Esophagus mucosa (tissue), 1 donor: Measurements from ENCODE around the gene TBX19. TPM values are rescaled to one million over a fixed set of nuclear protein-coding genes. Genes with fewer than 3 reads are reported as not detected.

Experiments used
- ATAC-seq: fragments of 200-7000 bp; cut with Tn5 transposase; one replicate; pipeline ENCODE4 v1.9.1; 2020
- total RNA-seq: library from RNA; stranded (reverse); gene quantifications from one replicate; pipeline ENCODE4 v1.2.4, GENCODE V29; 2023
- donor health status: DM: yes; HTN: yes; CAD: no.

TBX19 gene
- total RNA-seq, 1 donor from 2014 or later = 0.60 TPM

GRCh38 chr1:168360151-168361021, 79.7 kb downstream of the TBX19 start:
- no peak for ATAC-seq

- no peak for ATAC-seq
Observed at GRCh38 chr1:168361252-168361651, 80.6 kb downstream of the TBX19 start.

DNA sequence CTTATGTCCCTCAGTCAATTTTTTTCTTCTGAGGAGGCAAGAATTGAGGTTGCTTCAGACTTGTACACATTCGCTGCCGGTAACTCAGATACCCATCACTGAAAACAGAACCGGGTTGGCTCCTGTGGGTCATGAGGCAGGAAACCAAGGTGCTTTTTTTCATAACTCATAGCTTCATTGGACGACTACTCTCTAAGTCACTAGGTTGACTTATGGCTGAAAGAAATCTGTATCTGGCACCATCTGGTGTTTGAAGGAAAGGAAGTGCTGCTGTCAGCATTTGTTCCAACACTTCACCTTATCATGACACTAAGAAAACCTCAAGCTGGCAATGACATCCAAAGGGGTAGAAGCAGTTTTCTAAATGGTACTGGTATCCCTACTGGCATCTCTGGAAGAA, 82.3 kb downstream of the TBX19 start:
- no peak for ATAC-seq

Other genes with a start within 250 kb of the TBX19 start
- gene GPR161, start 143.9 kb upstream of the TBX19 start, total RNA-seq = 4.0 TPM
- gene TIPRL, start 101.9 kb upstream of the TBX19 start, total RNA-seq = 30.9 TPM
- gene SFT2D2, start 54.9 kb upstream of the TBX19 start, total RNA-seq = 46.9 TPM